GM19467 (cell line): ENCODE data around the gene MTCH2.
A peak's percentile ranks its signal among the peaks of the same experiment; 100 is the strongest.

Experiments
- ATAC-seq: cut with Tn5 transposase; IDR thresholded peaks from one replicate; pipeline ENCODE4 v1.9.1; 2021; ENCODE audit warnings: mild to moderate bottlenecking, moderate library complexity; ENCODE audit not compliant: unreplicated experiment

The MTCH2 gene

DNA sequence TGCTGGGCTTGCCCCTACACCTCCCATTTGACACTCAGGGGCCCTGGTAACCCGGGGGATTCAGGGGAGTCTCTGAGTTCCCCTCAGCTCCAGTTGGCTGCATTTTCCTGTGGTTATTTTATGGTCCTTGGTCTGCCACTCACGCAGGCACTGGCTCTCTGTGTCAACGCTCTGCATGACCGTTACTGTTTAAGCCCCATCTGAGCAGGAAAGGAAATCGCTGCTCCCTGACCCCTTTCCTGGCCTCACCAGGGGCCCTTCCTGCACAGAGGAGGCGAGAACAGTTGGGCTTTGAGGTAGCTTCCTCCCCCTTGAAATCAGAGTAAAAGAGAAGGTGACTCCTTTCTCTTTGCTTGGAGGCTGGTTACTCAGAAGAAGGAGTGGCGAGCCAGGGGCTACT, 50.6 kb downstream of the MTCH2 start:
- ATAC-seq: no peak

DNA sequence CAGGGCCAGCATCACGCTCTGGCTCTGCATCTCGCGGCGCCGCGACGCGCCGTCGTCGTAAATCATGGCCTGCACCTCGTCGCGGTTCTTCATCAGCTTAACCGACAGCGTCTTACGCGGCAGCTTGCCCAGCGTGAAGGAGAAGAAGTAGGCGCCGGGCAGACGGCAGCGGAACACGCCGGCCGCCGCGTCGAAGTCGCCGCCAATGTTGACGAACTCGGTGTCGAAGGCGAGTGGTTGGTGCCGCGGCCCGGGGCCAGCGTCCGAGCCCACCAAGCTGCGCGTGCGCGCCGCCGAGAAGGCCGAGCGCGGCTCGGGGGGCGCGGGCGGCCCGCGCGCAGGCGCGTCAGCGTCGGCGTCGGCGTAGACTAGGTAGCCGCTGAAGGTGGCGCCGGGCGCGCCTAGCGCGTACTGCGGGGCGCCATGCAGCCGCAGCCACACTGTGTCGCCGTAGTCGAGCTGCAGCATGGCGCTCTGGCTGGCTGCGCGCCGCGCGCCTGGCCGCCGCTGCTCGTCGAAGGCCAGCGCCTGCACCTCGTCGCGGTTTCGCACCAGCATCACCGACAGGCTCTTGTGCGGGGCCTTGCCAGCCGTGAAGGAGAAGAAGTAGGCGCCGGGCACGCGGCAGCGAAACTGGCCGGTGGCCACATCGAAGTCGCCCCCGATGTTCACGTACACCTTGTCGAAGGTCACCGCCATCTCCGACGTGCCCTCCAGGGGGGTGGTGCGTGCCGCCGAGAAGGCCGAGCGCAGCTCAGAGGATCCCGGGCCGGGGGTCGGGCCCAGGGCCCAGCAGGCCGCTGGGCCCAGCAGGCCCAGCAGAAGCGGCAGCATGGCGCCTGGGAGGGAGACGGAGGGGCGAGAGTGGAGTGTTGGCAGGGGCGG, 52.1 kb downstream of the MTCH2 start:
- no peak for ATAC-seq

DNA sequence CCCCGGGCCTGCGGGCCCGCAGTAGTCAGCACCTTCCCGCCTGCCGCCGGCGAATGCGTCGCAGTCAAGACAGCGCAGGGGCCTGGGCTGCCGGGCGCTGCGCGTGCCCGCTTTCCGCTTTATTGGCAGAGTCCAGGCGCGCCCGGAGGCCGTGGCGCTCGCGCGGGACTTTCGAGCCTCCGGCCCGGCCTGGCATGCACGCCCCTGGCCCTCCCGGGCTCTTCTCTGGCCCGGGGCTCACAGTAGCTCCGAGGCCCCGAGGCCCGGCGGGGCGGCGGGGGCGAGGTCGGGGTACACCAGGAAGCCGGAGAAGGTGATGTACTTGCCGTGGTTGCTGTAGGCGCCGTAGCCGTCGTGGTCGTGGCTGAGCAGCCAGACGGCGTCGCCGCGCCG, 52.8 kb downstream of the MTCH2 start:
- no peak for ATAC-seq

DNA sequence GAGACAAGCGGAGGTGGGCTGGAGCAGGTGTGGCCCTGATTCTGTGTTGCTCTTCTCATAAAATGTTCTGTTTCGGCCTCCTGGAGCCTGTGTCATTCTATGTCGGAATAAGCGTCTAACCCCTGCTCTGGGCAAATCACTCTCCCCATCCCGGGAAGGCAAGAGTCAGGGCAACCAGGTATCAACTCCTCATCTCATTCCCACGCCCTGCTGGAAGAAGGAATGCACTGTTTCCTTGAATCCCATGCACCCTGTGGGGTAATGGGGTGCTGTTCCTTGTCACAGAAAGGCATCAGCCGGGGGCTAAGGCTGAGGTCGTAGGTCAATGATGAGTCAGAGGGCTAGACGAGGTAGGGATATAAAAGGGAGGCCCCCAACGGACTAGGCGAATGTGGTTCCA, 53.2 kb downstream of the MTCH2 start:
- ATAC-seq: no peak

DNA sequence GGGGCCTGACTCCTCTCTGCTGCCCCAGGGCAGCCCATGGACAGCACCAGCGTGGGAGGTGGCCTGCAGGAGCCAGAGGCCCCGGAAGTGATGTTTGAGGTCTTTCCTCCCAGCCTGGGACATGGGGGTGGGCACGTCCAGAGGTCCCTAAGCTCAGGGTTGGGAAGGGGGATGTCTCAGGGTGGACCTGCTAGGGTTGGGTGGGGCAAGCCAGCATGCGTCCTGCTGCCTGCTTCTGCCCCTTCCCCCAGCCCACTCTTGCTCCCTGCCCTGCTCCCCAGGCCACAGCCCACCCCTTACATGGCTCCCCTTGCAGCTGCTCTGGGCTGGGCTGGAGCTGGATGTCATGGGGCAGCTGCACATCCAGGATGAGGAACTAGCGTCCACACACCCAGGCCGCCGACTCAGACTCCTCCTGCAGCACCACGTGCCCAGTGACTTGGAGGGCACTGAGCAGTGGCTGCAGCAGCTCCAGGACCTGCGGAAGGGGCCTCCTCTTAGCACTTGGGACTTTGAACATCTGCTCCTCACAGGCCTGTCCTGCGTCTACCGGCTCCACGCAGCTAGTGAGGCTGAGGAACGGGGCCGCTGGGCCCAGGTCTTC, 54.5 kb downstream of the MTCH2 start:
- ATAC-seq: no peak

DNA sequence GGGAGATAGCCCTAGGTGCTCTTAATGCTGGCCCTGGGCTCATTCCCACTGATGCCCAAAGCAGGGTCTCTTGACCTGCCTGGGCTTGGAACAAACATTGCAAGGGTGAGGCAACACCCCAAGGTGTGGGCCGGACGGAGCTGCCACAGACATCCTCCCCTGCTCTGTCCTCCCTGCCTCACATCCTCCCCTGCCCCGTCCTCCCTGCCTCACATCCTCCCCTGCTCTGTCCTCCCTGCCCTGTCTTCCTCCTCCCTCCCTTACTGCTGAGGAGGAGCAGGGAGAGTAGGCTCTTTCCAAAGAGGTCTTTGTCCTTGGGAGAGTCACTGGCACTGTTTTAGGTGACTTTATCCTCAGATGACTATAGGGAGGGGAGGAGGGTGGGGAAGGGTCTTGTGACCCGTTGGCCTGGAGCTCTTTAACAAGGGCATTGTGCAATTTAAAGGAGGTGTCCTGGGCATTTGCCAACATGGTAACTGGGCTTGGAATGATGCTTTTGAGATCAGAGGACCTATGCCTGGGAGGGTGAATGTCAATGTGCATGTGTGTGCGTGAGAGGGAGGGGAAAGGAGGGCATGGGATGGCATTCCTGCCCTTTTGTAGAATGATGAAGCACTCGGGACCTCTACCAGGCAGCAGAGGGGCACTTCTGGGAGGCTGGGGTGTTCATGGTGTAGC, 55.2 kb downstream of the MTCH2 start:
- ATAC-seq: no peak

DNA sequence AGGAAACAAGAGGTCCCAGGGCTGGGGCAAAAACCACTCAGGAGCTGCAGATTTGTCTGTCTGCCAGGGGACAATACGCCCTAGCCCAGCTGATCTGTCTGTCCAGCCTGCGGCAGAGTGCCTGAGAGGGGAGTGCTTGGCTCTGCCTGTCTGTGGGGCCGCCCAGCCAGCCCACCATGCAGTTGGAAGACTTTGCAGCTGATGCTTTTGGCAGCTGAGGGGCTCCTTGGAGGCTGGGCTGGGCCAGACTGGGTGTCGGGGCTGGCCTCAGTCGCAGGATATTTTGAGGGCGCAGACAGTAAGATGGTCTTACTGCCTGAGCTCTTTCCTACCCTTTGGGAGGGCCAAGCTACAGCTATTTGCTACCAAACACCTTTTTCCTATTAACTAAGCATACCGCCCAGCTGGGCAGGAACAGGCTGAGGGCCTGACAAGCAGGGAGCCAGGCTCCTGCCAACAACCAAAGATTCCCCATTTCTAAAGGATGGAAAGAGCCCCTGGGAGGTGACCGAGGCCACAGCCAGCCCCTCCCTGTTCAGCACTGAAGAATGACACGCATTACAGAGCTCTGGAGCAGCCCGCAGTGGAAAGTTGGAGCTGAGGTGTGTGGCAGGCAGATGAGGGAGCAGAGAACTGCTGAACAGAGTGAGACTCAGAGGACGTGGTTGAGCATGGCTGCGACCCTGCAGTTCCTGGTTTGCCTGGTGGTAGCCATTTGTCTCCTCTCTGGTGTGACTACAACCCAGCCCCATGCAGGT, 56.1 kb downstream of the MTCH2 start, which contains the start of gene FAM180B:
TSS of gene FAM180B (plus strand) at position 581 of the 758 bp plus-strand sequence. CDS start at position 672, 91 bp downstream.
- no peak for ATAC-seq

DNA sequence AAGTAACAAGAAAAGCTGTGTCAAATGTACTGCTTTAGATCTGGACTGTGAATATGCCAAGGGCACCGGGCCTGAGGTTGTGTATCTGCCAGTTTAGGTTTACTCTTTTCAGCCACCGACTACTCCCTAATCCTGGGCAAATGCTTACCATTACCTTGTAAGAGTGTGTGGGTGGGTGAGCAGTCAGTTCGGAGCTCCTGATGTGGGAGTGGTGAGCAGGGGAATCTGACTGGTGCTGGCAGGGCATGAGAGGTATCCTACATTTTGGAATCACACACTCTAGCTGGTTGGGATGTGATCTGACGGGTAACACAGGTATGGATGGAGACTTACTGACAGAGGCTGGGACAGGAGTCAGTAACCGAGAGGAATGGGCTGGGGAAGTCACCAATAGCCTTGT, 58.5 kb downstream of the MTCH2 start:
- no peak for ATAC-seq

DNA sequence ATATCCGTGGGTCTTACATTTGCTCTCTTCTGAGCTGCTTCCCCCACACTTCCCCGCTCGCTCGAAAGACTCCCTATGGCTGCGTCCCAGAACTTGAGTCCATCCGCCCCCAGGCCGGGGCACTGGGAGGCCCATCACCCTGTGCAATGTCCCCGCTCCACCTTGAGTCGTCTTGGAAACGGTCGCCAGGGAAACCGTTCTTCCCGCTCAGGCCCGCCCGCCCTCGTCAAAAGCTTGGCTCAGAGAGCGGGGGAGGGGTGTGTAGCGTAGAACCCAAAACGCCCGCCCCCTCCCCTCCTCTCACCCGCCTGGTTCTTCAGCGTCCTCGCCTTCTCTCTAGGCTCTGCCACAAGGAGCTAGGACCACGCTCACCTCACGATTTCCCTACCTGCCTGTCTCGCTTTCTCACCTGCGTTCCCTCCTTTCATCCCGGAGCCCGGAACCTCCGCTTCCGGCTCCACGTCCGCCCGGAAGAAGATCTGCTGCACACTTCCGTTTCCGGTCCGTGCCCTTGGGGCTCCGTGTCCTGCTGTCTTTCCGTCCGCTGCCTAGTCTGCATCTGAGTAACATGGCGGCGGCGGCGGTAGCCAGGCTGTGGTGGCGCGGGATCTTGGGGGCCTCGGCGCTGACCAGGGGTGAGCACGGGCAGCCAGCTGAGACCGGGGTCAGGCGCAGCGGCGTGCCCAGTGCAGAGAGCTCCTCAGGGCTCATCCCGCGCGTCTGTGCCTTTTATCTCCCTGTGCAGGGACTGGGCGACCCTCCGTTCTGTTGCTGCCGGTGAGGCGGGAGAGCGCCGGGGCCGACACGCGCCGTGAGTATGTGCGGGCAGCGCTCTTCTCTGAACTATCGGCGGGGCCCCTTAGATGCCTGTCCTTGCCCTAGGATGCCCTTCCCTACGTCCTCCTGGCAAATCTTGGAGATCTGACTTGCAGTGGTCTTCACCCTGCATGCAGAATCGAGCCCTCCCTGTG, 63.5 kb downstream of the MTCH2 start, which contains the start of the genes KBTBD4 and NDUFS3:
TSS of gene KBTBD4 (minus strand) at position 447 of the 971 bp plus-strand sequence. CDS start at position 428, 19 bp downstream.
TSS of gene NDUFS3 (plus strand) at position 551 of the 971 bp plus-strand sequence. CDS start at position 569, 18 bp downstream.
- peak; percentile 91 for ATAC-seq

DNA sequence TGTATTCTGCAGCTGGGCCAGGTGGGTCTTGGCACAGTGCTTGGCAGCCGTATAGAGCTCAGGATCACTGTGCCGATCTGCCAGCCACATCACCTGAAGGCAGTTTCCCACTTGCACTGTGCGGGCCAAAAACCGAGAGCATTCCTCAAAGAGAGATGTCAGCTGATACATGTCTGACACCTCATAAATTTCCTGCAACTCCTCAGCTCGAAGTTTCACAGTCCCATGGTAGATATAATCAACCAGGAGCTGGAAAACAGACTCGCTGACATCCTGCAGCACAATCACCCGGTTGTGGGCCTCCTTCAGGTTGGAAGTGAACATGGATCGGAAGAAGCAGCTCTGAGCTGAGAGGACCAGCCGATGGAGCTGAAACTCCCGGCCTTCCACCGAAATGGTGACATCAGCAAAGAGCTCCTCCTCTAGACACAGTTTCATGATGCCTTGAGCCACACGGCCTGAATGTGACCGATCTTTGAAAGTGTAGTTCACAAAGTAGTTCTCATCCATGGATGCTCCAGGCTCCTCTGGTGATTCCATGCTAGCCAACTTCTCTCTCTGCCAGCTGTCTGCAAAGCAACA, 64.8 kb downstream of the MTCH2 start:
- ATAC-seq: no peak

DNA sequence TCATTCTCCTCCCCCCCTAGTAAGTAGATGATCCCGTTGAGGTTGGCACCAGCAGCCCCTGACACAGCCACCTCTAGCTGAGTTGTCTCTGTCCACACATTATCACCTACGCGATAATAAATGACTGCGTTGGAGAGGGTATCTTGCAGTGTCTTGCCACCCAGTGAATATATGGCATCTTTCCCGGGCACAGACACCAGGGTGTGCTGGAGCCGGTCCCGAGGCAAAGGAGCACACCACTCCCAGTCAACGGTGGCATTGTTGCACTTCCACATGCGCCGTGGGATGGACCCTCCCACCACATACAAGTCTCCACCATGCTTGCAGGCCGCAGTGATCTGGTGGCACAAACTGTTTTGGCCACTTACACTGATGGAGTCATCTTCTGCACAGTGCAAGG, 69.0 kb downstream of the MTCH2 start:
- ATAC-seq: no peak

DNA sequence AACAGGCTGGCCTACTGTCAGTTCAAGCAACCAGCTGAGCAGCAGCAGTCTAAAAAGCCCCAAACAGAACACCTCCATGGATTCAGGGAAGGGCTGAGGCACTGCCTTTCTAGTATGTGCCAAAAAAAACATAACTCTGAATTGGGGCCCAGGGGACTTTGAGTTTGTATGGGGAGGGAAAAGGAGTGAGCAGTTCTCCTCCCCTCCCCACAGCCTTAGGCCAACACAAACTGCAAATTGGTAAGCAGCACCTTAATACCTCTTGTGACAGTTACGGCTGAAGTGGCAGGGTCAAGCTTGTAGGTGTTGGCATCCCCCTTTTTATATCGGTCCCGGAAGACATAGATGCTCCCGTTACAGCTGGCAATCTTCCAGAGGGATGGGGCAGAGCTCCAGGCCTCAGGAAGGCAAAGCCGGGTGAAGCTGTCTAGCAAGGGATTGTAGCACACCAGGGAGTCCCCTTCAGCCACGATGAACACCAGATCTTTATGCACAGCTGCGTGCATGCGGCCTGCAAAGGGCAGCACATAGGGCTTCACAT, 69.6 kb downstream of the MTCH2 start:
- ATAC-seq: no peak

DNA sequence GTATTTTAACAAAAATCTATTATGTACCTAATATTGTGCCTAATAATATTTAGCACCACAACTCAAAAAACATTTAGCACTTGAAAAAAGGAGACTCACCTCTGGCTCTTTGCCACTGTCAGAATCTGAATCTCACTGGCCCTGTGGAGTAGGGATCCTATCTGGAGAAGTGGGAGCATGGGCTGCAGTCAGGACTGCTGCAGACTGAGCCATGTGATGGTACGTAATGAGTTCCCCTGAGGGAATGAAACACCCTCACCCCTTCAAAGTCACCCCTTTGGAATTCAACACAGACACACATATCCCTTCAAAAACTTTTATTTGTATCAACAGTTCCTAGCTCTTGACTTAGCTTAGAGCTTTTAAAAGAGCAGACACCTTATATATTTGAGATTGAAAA, 70.5 kb downstream of the MTCH2 start:
- no peak for ATAC-seq

DNA sequence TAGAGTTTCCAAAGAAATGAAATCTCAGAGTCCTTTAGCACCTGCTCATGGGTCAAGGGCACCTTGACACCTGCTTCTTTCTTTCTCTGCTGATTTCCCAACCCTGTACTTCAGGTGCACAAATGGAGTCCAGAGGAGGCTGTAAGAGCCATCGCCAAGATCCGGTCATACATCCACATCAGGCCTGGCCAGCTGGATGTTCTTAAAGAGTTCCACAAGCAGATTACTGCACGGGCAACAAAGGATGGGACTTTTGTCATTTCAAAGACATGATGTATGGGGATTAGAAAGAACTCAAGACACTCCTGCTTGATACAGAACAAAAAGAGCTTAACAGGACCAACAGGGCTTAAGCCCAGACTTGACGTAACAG, 71.0 kb downstream of the MTCH2 start:
- no peak for ATAC-seq

DNA sequence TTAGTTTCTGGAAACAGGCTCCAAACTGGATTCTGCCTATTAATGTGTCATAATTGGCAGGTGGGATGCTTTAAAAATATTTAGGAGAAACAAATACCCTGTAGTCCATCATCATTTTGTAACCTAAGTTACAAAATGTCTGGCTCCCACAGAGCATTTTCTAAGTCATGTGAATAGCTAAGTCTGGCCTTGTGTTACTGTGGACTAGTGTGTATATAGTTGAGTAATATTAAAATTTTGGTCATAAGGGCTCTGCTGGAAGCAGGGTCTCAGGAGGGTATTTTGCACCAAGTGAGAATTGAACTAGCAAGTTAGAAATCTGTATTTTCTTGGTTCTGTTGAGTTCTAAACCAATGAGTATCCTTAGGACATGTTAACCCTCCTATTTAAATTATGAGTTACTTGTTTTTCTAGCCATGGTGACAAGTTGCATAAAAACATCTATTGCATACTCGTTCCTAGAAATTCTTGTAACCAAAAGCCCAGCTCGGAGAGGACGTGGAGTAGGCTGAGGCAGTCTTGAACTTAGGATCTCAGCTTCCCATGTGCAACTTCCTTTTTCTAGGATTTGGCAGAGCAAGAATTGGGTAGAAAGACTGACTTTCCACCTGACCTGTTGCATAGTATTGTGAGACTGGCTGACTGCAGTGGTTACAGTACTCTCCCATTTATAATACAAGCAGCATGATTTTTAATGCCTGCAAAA, 71.6 kb downstream of the MTCH2 start:
- no peak for ATAC-seq

DNA sequence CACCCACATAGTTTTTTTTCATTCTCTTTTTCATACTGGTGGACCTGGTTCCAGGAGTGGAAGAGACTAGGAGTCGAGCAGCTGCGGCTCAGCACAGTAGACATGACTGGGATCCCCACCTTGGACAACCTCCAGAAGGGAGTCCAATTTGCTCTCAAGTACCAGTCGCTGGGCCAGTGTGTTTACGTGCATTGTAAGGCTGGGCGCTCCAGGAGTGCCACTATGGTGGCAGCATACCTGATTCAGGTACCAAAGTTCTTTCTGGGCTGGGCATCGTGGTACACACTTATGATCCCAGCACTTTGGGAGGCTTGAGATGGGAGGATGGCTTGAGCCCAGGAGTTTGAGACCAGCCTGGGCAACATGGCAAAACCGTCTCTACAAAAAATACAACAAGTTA, 72.7 kb downstream of the MTCH2 start:
- no peak for ATAC-seq
